BLaER1 treated with 17β-estradiol and CSF1 and Interleukin-3, amounts not matched to agents 10 nM and 100 nM (cell line): ENCODE data around the gene ABCC8.

Experiments used
- H3K27ac ChIP-seq, 11 experiments: shearing (Covaris generic); formaldehyde crosslinking; 2 replicates each; pipeline ENCODE4 v1.8.1; 2022
- H3K27me3 ChIP-seq, 11 experiments: shearing (Covaris generic); formaldehyde crosslinking; 2 replicates each; pipeline ENCODE4 v1.8.1; 2022
- H3K36me3 ChIP-seq, 11 experiments: shearing (Covaris generic); formaldehyde crosslinking; 2 replicates each; pipeline ENCODE4 v1.8.1; 2022
- H3K4me1 ChIP-seq, 10 experiments: shearing (Covaris generic); formaldehyde crosslinking; 2 replicates each; pipeline ENCODE4 v1.8.1; 2022
- H3K4me2 ChIP-seq, 11 experiments: shearing (Covaris generic); formaldehyde crosslinking; 2 replicates each; pipeline ENCODE4 v1.8.1; 2022
- H3K4me3 ChIP-seq, 10 experiments: shearing (Covaris generic); formaldehyde crosslinking; 2 replicates each; pipeline ENCODE4 v1.8.1; 2022
- H3K9ac ChIP-seq, 11 experiments: shearing (Covaris generic); formaldehyde crosslinking; 2 replicates each; pipeline ENCODE4 v1.8.1; 2022
- H3K9me3 ChIP-seq, 11 experiments: shearing (Covaris generic); formaldehyde crosslinking; replicated peaks in 1 of 11; 2 replicates each; pipeline ENCODE4 v1.8.1; 2022
- H4K20me1 ChIP-seq, 11 experiments: shearing (Covaris generic); formaldehyde crosslinking; 2 replicates each; pipeline ENCODE4 v1.8.1; 2022
- Cebpa-rat ChIP-seq, 11 experiments: shearing (Covaris generic); IDR thresholded peaks; 2 replicates each; pipeline ENCODE4 v1.8.1; 2022

ABCC8 gene

DNA sequence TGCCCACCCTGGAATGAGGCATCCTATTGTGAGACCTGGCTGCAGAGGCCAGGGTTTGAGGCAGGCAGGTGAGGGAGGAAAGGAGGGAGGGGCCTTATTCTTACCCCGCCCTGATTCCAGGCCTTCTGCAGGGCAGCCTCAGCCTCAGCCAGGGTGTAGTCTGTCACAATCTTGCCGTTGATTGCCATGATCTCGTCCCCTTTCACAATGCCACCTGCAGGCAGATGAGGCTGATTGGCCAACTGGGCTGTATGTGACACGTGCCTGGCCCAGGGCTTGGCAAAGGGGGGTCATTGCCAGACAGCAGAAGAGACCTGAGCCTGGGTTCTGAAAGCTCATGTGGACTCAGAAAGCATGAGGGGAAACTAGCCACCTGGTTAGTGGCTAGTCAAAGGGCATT is 21.4 kb upstream of the ABCC8 start:
- no peaks in the 10 kb centered on the region for H3K36me3 ChIP-seq

DNA sequence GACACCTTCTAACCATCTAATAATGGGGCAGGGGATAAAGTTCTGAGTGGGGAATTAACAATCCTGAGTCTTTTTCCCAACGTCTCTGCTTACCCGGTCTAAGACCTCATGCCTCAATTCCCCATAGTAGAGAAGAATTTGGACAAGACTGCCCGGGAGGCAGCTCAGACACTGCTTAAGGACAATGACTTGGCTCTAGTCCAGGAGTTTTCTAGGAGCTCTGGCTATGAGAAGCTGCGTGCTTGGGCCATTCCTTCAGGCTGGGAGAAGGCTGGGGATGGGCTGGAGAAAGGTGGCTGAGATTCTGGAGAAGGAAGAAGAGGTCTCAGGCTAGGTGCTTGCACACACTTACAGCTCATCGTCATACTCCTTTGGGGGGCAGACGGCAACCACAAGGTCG is 19.8 kb upstream of the ABCC8 start:
- TF ChIP-seq Cebpa-rat (IDR thresholded peaks at IDR 0.05), result no peak
- no peak overlapping the region for H3K4me3 ChIP-seq
- H3K27me3 ChIP-seq, result peaks cover 0 to 6% (median 0%) of the 10 kb centered on the region in 11 experiments; a peak in 3 of 22 replicates
- peaks cover 11 to 69% (median 55%) of the 10 kb centered on the region in 10 experiments for H3K4me1 ChIP-seq
- H3K27ac ChIP-seq, result no peak overlapping the region
- H3K36me3 ChIP-seq, result no peaks in the 10 kb centered on the region
- H3K9ac ChIP-seq, result no peak overlapping the region
- peak overlapping the region in 8 of 11 experiments; percentile 18 to 96 (median 69); a peak in 14 of 22 replicates for H3K4me2 ChIP-seq
- H4K20me1 ChIP-seq, result no peaks in the 10 kb centered on the region
- H3K9me3 ChIP-seq, result no peaks in the 10 kb centered on the region

More for the DNA sequence above, 21.4 kb upstream of the ABCC8 start:
- H3K4me1 ChIP-seq, result peaks cover 4 to 53% (median 39%) of the 10 kb centered on the region in 10 experiments
- no peaks in the 10 kb centered on the region for H3K9me3 ChIP-seq
- no peak overlapping the region; a peak in 1 of 22 replicates for H3K9ac ChIP-seq
- H3K4me2 ChIP-seq, result peak overlapping the region in 7 of 11 experiments; percentile 2 to 45 (median 16); a peak in 9 of 22 replicates
- peak overlapping the region in 2 of 11 experiments; percentile 34 to 50; a peak in 2 of 22 replicates for H3K27ac ChIP-seq
- H4K20me1 ChIP-seq, result no peaks in the 10 kb centered on the region
- H3K4me3 ChIP-seq, result no peak overlapping the region
- 0 out of 22 replicates have a peak, but pooled peaks cover 0 to 3% (median 0%) of the 10 kb centered on the region in 11 experiments for H3K27me3 ChIP-seq
- peak in 1 of 11 experiments; percentile 55; a peak in 1 of 22 replicates for TF ChIP-seq Cebpa-rat (IDR thresholded peaks at IDR 0.05)

DNA sequence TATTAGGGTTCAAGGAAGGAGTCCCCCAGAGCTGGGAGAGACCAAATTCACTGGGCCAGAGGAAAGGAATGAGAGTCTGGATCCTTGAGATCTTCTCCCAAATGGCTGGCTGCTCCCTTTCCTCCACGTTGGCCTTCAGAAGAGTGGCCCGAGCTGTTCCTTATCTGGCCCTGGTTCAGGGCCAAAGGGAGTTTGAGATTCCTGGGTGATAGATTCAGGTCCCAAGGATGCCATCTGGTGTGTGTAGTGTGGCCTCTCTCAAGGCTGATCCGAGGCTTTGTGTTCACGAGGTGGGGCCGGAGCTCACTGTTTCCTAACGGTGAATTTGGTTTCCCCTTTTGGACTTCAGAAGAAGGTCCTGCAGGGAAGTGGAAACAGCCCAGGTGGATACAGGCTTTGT is 17.4 kb upstream of the ABCC8 start:
- no peak overlapping the region for H3K4me3 ChIP-seq
- H3K36me3 ChIP-seq, result no peaks in the 10 kb centered on the region
- no peak overlapping the region for H3K9ac ChIP-seq
- H3K27me3 ChIP-seq, result peaks cover 0 to 16% (median 0%) of the 10 kb centered on the region in 11 experiments; a peak in 5 of 22 replicates
- H3K9me3 ChIP-seq, result no peaks in the 10 kb centered on the region; a peak in 1 of 22 replicates
- H3K27ac ChIP-seq, result no peak overlapping the region; a peak in 1 of 22 replicates
- peaks cover 22 to 93% (median 79%) of the 10 kb centered on the region in 10 experiments for H3K4me1 ChIP-seq
- H3K4me2 ChIP-seq, result peak overlapping the region in 7 of 11 experiments; percentile 82 to 96 (median 90); a peak in 12 of 22 replicates
- TF ChIP-seq Cebpa-rat (IDR thresholded peaks at IDR 0.05), result no peak
- H4K20me1 ChIP-seq, result no peaks in the 10 kb centered on the region; a peak in 1 of 22 replicates

DNA sequence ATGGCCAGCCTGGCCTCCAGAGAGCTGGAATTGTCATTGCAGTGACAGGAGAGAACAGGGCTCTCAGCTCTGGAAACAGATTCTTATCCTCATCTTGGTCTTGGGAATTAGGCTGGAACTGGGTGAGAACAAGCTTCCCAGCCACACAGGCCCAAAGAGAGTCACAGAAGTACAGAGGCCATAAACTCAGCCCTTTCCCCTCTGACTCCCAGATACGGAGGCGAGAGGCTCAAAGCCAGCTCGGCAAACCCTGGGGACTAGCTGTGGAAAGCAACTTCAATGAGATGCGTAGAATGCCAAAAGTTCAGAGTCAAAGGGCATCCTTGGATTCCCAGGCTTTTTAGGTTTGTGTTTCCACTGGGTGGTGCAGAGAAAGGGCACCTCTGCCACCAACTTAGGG is 14.3 kb upstream of the ABCC8 start:
- Histone ChIP-seq H3K4me1 (peaks cover 22 to 85% (median 75%) of the 10 kb centered on the region in 10 experiments), H3K4me3 (no peak overlapping the region), H3K27ac (peak overlapping the region in 6 of 11 experiments; percentile 27 to 76 (median 59); a peak in 12 of 22 replicates), H3K4me2 (peak overlapping the region in 9 of 11 experiments; percentile 57 to 96 (median 88); a peak in 18 of 22 replicates), H3K36me3 (no peaks in the 10 kb centered on the region), H4K20me1 (no peaks in the 10 kb centered on the region; a peak in 1 of 22 replicates), H3K27me3 (peaks cover 0 to 16% (median 0%) of the 10 kb centered on the region in 11 experiments; a peak in 5 of 22 replicates), H3K9ac (peak overlapping the region in 4 of 11 experiments; percentile 10 to 58 (median 41); a peak in 6 of 22 replicates), H3K9me3 (peaks cover 0 to 4% (median 0%) of the 10 kb centered on the region in 11 experiments; a peak in 1 of 22 replicates)
- TF ChIP-seq Cebpa-rat (IDR thresholded peaks at IDR 0.05), result no peak

DNA sequence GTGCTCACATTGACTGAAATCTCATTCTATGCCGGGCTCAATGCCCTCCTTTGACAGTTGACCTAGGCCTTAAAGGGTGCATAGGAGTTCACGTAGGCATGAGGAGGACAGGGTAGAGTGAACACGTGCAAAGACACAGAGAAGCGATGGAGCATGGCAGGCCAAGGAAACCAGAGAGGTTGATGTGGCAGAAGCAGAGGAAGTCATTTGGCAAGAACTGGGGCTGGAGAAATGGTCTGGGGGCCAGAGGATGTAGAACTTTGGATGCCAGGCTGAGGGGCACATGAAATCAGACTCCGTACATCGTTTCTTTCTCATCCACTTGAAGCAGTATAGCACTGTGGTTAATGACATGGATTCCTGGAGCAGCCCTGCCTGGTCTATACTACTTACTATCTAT is 13.6 kb upstream of the ABCC8 start:
- no peaks in the 10 kb centered on the region; a peak in 1 of 22 replicates for H4K20me1 ChIP-seq
- TF ChIP-seq Cebpa-rat (IDR thresholded peaks at IDR 0.05), result peak in 5 of 11 experiments; percentile 51 to 90 (median 77); a peak in 8 of 22 replicates
- no peak overlapping the region; a peak in 1 of 20 replicates for H3K4me3 ChIP-seq
- peaks cover 22 to 79% (median 70%) of the 10 kb centered on the region in 10 experiments for H3K4me1 ChIP-seq
- H3K9me3 ChIP-seq, result peaks cover 0 to 4% (median 0%) of the 10 kb centered on the region in 11 experiments; a peak in 1 of 22 replicates
- H3K27ac ChIP-seq, result peak overlapping the region in 5 of 11 experiments; percentile 44 to 76 (median 64); a peak in 11 of 22 replicates
- peaks cover 0 to 16% (median 0%) of the 10 kb centered on the region in 11 experiments; a peak in 5 of 22 replicates for H3K27me3 ChIP-seq
- peak overlapping the region in 2 of 11 experiments; percentile 34 to 58; a peak in 4 of 22 replicates for H3K9ac ChIP-seq
- peak overlapping the region in 9 of 11 experiments; percentile 57 to 96 (median 88); a peak in 18 of 22 replicates for H3K4me2 ChIP-seq
- H3K36me3 ChIP-seq, result no peaks in the 10 kb centered on the region

DNA sequence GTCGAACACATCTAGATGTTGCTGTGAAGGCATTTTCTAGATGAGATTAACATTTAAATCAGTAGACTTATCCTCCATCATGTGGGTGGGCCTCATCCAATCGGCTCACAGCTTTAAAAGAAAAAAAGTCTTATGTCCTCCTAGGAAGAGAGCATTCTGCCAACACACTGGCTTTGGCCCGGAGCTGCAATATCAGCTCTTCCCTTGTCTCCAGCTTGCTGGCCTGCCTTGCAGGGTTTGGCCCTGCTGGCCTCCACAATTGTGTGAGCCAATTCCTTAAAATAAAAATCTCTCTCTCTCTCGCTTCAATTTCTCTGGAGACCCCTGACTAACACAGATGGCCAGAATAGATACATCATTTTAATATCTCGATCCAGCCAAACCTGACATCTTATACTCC is 13.1 kb upstream of the ABCC8 start:
- Histone ChIP-seq H4K20me1 (no peaks in the 10 kb centered on the region; a peak in 1 of 22 replicates), H3K9ac (peak overlapping the region in 1 of 11 experiments; percentile 16; a peak in 1 of 22 replicates), H3K4me3 (no peak overlapping the region), H3K4me2 (peak overlapping the region in 9 of 11 experiments; percentile 57 to 96 (median 88); a peak in 18 of 22 replicates), H3K4me1 (peaks cover 22 to 74% (median 65%) of the 10 kb centered on the region in 10 experiments), H3K27ac (peak overlapping the region in 5 of 11 experiments; percentile 11 to 72 (median 54); a peak in 9 of 22 replicates), H3K9me3 (peaks cover 0 to 4% (median 0%) of the 10 kb centered on the region in 11 experiments; a peak in 1 of 22 replicates), H3K36me3 (no peaks in the 10 kb centered on the region), H3K27me3 (peaks cover 0 to 16% (median 0%) of the 10 kb centered on the region in 11 experiments; a peak in 5 of 22 replicates)
- no peak for TF ChIP-seq Cebpa-rat (IDR thresholded peaks at IDR 0.05)

DNA sequence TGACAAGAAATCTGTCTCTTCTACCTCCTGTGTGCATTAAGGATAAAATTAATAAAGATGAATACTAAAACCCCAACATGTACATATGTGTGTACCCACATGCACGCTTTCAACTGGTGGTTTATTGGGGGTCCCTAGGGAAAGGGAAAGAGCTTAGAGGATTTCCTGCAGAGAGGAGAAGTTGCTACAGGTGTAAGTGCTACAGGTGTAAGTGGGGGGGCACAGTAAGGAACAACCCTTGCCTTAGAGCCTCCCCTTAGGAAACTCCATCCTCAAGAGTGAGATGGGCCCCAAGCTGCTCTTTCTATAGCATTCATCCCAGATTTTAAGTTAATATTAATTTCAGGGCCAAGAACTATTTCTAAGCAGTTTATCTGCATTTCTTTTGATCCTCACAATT is 11.9 kb upstream of the ABCC8 start:
- Histone ChIP-seq H3K9me3 (peaks cover 0 to 7% (median 0%) of the 10 kb centered on the region in 11 experiments; a peak in 4 of 22 replicates), H3K4me2 (peak overlapping the region in 8 of 11 experiments; percentile 31 to 96 (median 86); a peak in 16 of 22 replicates), H3K36me3 (no peaks in the 10 kb centered on the region), H3K27me3 (peaks cover 0 to 16% (median 0%) of the 10 kb centered on the region in 11 experiments; a peak in 5 of 22 replicates), H4K20me1 (no peaks in the 10 kb centered on the region; a peak in 1 of 22 replicates), H3K9ac (no peak overlapping the region), H3K27ac (no peak overlapping the region), H3K4me1 (peaks cover 22 to 62% (median 54%) of the 10 kb centered on the region in 10 experiments), H3K4me3 (no peak overlapping the region)
- no peak for TF ChIP-seq Cebpa-rat (IDR thresholded peaks at IDR 0.05)

DNA sequence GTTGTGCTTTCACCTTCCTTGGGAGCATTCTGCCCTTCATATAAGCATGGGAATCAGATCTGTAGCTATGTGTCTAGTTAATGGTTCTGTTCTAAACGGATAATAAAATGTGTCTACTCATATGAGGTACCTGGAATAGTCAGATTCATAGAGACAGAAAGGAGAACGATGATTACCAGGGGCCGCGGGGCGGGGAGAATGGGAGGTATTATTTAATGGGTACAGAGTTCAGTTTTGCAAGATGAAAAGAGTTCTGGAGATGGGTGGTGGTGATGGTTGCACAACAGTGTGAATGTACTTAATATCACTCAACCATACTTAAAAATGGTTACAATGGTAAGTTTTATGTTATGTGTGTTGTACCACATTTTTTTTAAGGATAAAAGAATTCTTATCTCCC is 10.0 kb upstream of the ABCC8 start:
- Histone ChIP-seq H3K4me3 (no peak overlapping the region), H3K27ac (no peak overlapping the region), H3K4me1 (peaks cover 13 to 48% (median 38%) of the 10 kb centered on the region in 10 experiments; a peak in 19 of 20 replicates), H3K9me3 (peaks cover 0 to 12% (median 0%) of the 10 kb centered on the region in 11 experiments; a peak in 4 of 22 replicates), H4K20me1 (no peaks in the 10 kb centered on the region; a peak in 1 of 22 replicates), H3K27me3 (peaks cover 0 to 12% (median 0%) of the 10 kb centered on the region in 11 experiments; a peak in 4 of 22 replicates), H3K36me3 (no peaks in the 10 kb centered on the region), H3K4me2 (peak overlapping the region in 2 of 11 experiments; percentile 14 to 17; a peak in 4 of 22 replicates), H3K9ac (no peak overlapping the region)
- TF ChIP-seq Cebpa-rat (IDR thresholded peaks at IDR 0.05), result no peak; a peak in 1 of 22 replicates

DNA sequence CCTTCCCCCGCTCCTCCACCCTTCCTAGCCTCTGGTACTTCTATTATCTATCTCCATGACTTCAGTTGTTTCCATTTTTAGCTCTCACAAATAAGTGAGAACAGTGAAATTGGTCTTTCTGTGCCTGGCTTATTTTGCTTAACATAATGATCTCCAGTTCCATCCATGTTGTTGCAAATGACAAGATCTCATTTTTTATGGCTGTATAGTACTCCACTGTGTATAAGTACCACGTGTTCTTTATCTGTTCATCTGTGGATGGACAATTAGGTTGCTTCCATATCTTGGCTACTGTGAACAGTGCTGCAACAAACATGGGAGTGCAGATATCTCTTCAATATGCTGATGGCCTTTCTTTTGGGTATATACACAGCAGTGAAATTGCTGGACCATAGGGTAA is 6.9 kb upstream of the ABCC8 start:
- Histone ChIP-seq H3K4me1 (peaks cover 0 to 16% (median 8%) of the 10 kb centered on the region in 10 experiments; a peak in 12 of 20 replicates), H3K27me3 (peaks cover 6 to 14% (median 10%) of the 10 kb centered on the region in 11 experiments; a peak in 17 of 22 replicates), H3K27ac (no peak overlapping the region), H3K9me3 (peaks cover 0 to 12% (median 0%) of the 10 kb centered on the region in 11 experiments; a peak in 3 of 22 replicates), H3K4me2 (no peak overlapping the region), H3K4me3 (no peak overlapping the region), H4K20me1 (no peaks in the 10 kb centered on the region), H3K9ac (no peak overlapping the region), H3K36me3 (no peaks in the 10 kb centered on the region)
- no peak for TF ChIP-seq Cebpa-rat (IDR thresholded peaks at IDR 0.05)
